GM12878 (cell line): ENCODE measurements around the gene AHCYL2.

Experiments used
- CTCF ChIP-seq, 3 experiments: IDR thresholded peaks in 2 of 3; conservative IDR thresholded peaks in 1 of 3; 2 replicates each; pipeline ENCODE4 v1.5.1; 2011; ENCODE audit warnings: low read depth in 3 of 3, low read length in 3 of 3, mild to moderate bottlenecking in 3 of 3, control low read depth in 2 of 3, moderate library complexity in 2 of 3, inconsistent platforms in 1 of 3, mixed read lengths in 1 of 3; ENCODE audit not compliant: control insufficient read depth in 2 of 3, insufficient read depth in 1 of 3; ENCODE audit errors: extremely low read depth in 1 of 3
- EGR1 ChIP-seq, 2 experiments: IDR thresholded peaks; 1 replicate in 1 of 2; 2 replicates in 1 of 2; pipeline ENCODE4 v1.6.1; 2011 to 2012; ENCODE audit warnings: low read depth in 2 of 2, low read length in 2 of 2, borderline replicate concordance in 1 of 2, mild to moderate bottlenecking in 1 of 2, moderate library complexity in 1 of 2
- EP300 ChIP-seq, 2 experiments: fragments of 150-350 bp in 1 of 2; IDR thresholded peaks; 2 replicates each; pipeline ENCODE4 v1.6.1; 2011 to 2012; ENCODE audit warnings: low read depth in 2 of 2, low read length in 2 of 2, borderline replicate concordance in 1 of 2, improper control_type of control experiment in 1 of 2, inconsistent platforms in 1 of 2; ENCODE audit not compliant: control insufficient read depth in 1 of 2
- YBX1 ChIP-seq: fragments of 450-650 bp; IDR thresholded peaks from 2 replicates; pipeline ENCODE4 v1.6.1; 2016; ENCODE audit warnings: antibody characterized with exemption

- TF ChIP-seq EP300 (IDR thresholded peaks at IDR 0.05; ENCODE audit: borderline replicate concordance in 1 of 2, control insufficient read depth in 1 of 2, low read depth in 2 of 2, low read length in 2 of 2) = no peak
- no peak for TF ChIP-seq CTCF (IDR thresholded peaks at IDR 0.05 in 2 of 3, conservative IDR thresholded peaks at IDR 0.05 in 1 of 3; ENCODE audit: control insufficient read depth in 2 of 3, extremely low read depth in 1 of 3, insufficient read depth in 1 of 3, low read depth in 3 of 3, low read length in 3 of 3)
- TF ChIP-seq EGR1 (IDR thresholded peaks at IDR 0.05; ENCODE audit: borderline replicate concordance in 1 of 2, low read depth in 2 of 2, low read length in 2 of 2) = no peak
- TF ChIP-seq YBX1 = no peak
Observed at GRCh38 chr7:129426482-129426881, 201.7 kb downstream of the AHCYL2 start.
